GM11168 (cell line): ENCODE measurements around the gene KNSTRN.

Source experiments
- in situ Hi-C: fragments of 300-500 bp; cut with MboI; formaldehyde crosslinking; loops from one replicate; pipeline ENCODE4 v1.12.0; 2022; ENCODE audit warnings: low sequenced_read_pairs; ENCODE audit not compliant: unreplicated experiment

The KNSTRN gene

GRCh38 chr15:40361640-40362039, 20.9 kb upstream of the KNSTRN start:
- in situ Hi-C loops: no loop called here

- in situ Hi-C loops: no loop called here
Observed at GRCh38 chr15:40363611-40364010, 18.9 kb upstream of the KNSTRN start.

GRCh38 chr15:40364251-40364650, 18.3 kb upstream of the KNSTRN start:
- in situ Hi-C loops: no loop called here

- in situ Hi-C loops: no loop called here
Observed at GRCh38 chr15:40365016-40365415, 17.5 kb upstream of the KNSTRN start.

- in situ Hi-C loops: no loop called here
Observed at GRCh38 chr15:40365624-40366456, 16.7 kb upstream of the KNSTRN start.

GRCh38 chr15:40366457-40367370, 15.8 kb upstream of the KNSTRN start:
- in situ Hi-C loops: no loop called here

- in situ Hi-C loops: no loop called here
Observed at GRCh38 chr15:40367371-40367685, 15.2 kb upstream of the KNSTRN start.

- in situ Hi-C loops: no loop called here
Observed at GRCh38 chr15:40367686-40368611, 14.6 kb upstream of the KNSTRN start.

GRCh38 chr15:40368719-40369473, 13.6 kb upstream of the KNSTRN start:
- in situ Hi-C loops: no loop called here

- in situ Hi-C loops: no loop called here
Observed at GRCh38 chr15:40369474-40369869, 13.0 kb upstream of the KNSTRN start.

GRCh38 chr15:40369971-40370370, 12.6 kb upstream of the KNSTRN start:
- in situ Hi-C loops: no loop called here

- in situ Hi-C loops: no loop called here
Observed at GRCh38 chr15:40372981-40373380, 9.5 kb upstream of the KNSTRN start.

- in situ Hi-C loops: no loop called here
Observed at GRCh38 chr15:40377606-40378005, 4.9 kb upstream of the KNSTRN start.

GRCh38 chr15:40379374-40379773, 3.1 kb upstream of the KNSTRN start:
- in situ Hi-C loops: no loop called here

GRCh38 chr15:40379853-40380252, 2.7 kb upstream of the KNSTRN start:
- in situ Hi-C loops: no loop called here

GRCh38 chr15:40380636-40381035, 1.9 kb upstream of the KNSTRN start:
- in situ Hi-C loops: no loop called here

GRCh38 chr15:40381818-40382529, 547 bp upstream of the KNSTRN start:
- in situ Hi-C loops: no loop called here

- in situ Hi-C loops: no loop called here
Observed at GRCh38 chr15:40386480-40386879, 4.0 kb downstream of the KNSTRN start.
